Measurements from ENCODE around the gene CHSY3.

The CHSY3 gene

GRCh38 chr5:130024006-130024405 lies 119.7 kb downstream of the CHSY3 start:
- DNase-seq (ENCODE audit: low read depth): no peak

- DNase-seq (ENCODE audit: low read depth): no peak
Measured at GRCh38 chr5:130025511-130025910, 121.2 kb downstream of the CHSY3 start.

GRCh38 chr5:130032807-130033206 lies 128.5 kb downstream of the CHSY3 start:
- DNase-seq (ENCODE audit: low read depth): no peak

DNA sequence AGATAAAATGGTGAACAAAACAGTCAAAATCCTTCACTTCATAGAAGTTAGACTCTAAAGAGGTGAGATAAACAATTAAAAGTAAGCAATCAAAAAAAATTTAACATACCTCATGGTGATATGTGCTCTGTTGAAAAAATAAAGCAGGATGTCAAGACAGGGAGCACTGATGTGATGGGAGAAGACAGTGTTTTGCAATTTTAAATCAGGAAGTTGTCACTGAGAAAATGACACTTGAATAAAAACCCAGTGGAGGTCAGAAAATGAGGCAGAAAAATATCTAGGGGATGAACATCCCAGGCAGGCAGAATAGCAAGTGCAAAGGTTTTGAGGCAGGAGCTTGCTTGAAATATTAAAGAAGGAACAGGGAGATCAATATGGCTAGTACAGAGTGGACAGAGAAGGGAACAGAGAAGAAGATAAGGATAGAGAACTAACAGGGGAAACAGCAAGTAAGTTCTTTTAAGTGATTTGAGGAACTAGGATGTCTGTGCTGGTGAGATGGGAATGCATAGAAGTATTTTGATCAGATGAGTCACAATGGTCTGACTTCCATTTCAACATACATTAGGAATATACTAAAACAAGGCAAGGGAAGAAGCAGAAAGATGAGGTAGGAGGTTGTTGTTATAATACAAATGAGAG lies 130.4 kb downstream of the CHSY3 start:
- no peak for DNase-seq (ENCODE audit: low read depth)

- no peak for DNase-seq (ENCODE audit: low read depth)
Measured at GRCh38 chr5:130035388-130035787, 131.1 kb downstream of the CHSY3 start.

DNA sequence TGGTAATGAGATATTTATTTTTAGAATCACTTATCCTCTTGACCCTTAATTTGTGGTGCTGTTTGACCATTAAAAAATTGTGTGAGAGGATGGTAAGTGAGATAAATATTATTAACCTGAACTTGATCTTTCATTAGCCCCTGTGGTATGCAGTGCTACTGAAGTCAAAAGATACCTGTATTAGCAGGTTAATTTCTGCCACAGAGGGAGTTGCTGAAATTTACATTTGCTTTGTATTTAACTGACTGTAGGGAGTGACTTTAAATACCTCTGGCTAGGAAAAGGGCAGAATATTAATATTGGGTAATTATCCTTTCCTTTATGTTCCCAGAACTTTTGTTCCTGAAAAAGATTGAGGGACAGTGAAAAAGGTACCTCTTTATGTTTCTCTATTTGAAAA lies 133.6 kb downstream of the CHSY3 start:
- DNase-seq (ENCODE audit: low read depth): no peak

DNA sequence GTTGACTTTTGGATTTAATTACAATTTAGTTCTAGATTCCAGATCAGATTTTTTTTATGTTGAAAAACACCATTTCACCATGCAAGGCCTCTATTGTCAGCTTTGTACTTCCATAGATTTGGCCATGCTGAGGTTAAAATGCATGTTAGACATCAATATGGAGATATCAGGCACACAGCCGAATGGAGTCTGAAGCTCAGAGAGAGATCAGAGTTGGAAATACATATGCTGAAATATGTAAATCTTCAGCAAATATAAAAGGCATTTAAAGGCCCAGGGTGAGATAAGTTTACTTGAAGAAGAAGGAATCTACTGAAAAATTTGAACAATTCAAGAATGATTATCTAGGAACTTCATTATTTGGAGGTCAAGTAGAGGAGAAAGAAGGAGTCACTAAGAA lies 139.6 kb downstream of the CHSY3 start:
- DNase-seq (ENCODE audit: low read depth): no peak

GRCh38 chr5:130045334-130045733 lies 141.1 kb downstream of the CHSY3 start:
- DNase-seq (ENCODE audit: low read depth): no peak

GRCh38 chr5:130050585-130050984 lies 146.3 kb downstream of the CHSY3 start:
- DNase-seq (ENCODE audit: low read depth): no peak

- no peak for DNase-seq (ENCODE audit: low read depth)
Measured at GRCh38 chr5:130052752-130053151, 148.5 kb downstream of the CHSY3 start.

DNA sequence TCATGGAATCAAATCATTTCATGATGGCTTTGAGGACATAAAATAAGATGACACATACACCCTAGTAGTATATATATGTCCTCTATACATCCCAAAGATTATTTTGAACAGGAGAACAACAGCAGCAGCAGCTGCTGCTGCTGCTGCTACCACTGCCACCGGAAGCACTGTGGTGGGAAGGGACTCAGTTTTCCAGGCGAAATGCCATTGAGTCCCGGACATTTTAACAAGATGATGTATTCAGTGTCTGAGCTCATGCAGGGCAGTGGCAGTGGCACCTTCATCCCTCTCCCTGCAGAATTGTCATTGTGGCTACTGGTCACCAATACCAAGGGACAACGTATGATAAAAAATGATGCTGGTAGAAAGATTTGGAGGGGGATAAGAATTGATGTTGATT lies 151.3 kb downstream of the CHSY3 start:
- DNase-seq (ENCODE audit: low read depth): no peak

DNA sequence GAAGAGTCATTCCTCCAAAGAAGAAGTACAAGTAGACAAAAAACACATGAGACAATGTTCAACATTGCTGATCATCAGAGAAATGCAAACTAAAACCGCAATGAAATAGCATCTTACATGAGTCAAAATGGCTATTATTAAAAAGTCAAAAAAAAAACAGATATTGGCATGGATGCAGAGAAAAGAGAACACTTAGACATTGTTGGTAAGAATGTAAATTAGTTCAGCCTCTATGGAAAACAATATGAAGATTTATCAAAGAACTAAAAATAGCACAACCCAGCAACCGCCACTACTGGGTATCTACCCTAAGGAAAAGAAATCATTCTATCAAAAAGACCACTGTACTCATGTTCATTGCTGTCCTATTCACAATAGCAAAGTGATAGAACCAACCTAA lies 157.5 kb downstream of the CHSY3 start:
- no peak for DNase-seq (ENCODE audit: low read depth)

DNA sequence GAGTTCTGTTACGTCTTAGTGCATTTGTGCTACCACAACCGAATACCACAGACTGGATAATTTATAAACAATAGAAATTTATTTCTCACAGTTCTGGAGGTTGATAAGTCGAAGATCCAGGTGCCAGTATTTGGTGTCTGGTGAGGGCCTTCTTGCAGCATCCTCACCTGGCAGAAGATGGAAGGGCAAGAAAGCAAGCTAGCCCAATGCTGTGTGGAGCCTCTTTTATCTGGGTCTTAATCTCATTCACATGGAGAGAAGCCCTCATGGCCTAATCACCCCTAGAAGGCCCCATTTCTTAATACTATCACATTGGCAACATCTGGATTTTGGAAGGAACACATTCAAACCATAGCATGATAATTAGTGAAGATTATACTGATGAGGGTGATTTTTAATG lies 159.3 kb downstream of the CHSY3 start:
- DNase-seq (ENCODE audit: low read depth): no peak

GRCh38 chr5:130064484-130064883 lies 160.2 kb downstream of the CHSY3 start:
- no peak for DNase-seq (ENCODE audit: low read depth)

GRCh38 chr5:130065617-130066016 lies 161.4 kb downstream of the CHSY3 start:
- no peak for DNase-seq (ENCODE audit: low read depth)

- no peak for DNase-seq (ENCODE audit: low read depth)
Measured at GRCh38 chr5:130066644-130067043, 162.4 kb downstream of the CHSY3 start.

DNA sequence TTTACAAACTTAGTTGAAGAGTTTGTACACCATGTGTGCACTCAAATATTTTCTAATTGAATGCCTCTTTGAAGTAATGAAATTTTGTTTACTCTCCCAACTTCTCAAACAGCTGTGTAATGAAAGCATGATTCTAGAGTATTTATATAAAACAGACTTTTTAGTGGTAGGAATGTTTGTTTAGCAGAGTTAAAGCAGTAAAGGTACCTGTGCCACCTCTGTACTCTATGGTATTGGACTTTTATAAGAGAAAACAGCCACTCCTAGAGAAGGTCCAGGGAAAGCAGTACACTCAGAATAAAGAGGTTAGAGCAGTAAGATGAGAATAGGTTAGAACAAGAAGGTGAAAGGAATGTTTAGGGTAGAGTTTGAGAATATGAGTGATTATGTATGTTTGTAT lies 163.1 kb downstream of the CHSY3 start:
- DNase-seq (ENCODE audit: low read depth): no peak

DNA sequence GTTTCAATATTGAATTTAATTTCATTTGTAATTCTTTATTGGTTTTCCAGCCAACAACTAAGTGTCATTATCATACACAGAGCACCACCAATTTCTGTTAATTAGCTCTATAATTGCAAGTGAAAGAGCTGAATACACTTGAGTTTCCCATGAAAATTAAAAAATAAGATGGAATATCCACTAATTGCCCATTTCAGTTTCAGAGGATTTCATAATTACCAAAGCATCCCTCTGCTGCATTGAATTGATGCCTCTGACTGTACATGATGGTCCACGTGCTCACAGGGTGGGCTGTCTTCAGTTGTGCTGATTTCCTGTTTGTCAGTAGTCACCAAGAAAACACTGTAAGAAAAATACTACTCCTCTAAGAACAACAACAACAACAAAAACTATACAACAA lies 163.8 kb downstream of the CHSY3 start:
- no peak for DNase-seq (ENCODE audit: low read depth)

DNA sequence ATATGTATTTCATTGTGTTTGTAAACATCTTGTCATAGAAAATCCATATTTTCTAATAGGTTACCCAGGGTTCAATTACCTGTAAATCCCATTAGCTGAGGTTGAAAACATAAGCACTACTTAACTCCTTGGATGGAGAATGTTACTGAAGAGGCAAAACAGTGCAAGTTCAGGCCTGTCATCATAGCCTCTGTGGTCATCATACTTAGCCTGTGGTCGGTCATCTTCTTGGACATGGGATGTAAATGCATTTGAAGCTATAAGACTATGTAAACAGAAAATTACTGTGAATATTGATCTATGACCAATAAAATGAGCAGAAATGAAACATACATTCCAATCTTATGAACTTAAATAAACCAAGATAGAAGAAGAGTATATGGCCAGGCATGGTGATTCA lies 164.7 kb downstream of the CHSY3 start:
- DNase-seq (ENCODE audit: low read depth): no peak

DNA sequence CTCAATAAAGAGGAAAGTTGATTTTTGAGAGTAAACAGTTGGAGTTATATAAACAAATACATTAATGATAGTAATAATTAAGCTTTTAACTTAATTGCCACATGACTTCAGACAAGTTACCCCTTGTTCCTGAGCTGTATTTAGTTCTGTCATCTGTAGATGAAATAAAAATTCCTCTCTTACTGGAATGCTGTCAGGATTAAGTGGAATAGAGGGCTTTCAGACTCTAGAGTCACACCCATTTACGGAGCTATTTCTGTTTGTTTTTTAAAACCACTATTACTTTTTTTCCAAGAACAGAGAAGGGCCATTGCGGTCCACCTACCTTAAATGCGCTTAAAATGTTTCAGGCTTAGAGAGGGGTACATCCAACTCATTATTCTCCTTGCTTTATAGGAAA lies 170.6 kb downstream of the CHSY3 start:
- DNase-seq (ENCODE audit: low read depth): no peak

- no peak for DNase-seq (ENCODE audit: low read depth)
Measured at GRCh38 chr5:130077007-130077406, 172.7 kb downstream of the CHSY3 start.

DNA sequence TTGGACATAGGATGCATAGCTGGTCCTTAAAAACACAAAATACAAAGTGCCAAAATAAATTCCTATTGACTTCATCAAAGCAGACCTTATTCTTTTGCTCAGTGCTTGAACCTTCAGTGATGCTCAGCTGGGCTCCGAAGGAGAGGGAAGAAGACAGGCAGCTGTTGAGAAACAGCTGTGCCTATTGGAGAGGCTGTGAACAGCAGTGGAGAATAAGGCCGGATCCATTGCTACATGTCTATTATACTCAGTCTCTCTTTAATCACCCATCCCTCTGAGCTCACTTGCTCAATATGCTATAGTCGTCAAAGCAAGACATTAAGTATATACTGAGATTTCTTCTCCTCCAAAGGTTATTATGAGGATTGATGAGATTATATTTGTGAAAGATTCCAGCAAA lies 174.4 kb downstream of the CHSY3 start:
- no peak for DNase-seq (ENCODE audit: low read depth)

GRCh38 chr5:130090569-130091270 lies 186.5 kb downstream of the CHSY3 start:
- DNase-seq (ENCODE audit: low read depth): no peak

GRCh38 chr5:130092991-130093390 lies 188.7 kb downstream of the CHSY3 start:
- no peak for DNase-seq (ENCODE audit: low read depth)

All from stimulated activated CD8-positive, alpha-beta memory T cell treated with anti-CD3 and anti-CD28 coated beads, Interleukin-15, amount 100 ng/mL, for 24 hours (primary cell).